K562 treated with DMSO at 1 percent for 4 hours (cell line): Measurements from ENCODE around the gene CD47. TPM values are rescaled to one million over a fixed set of nuclear protein-coding genes. Genes with fewer than 3 reads are reported as not detected.

Experiments
- total RNA-seq: library from RNA; unstranded; fragments of 300-600 nt; gene quantifications from 2 replicates; pipeline ENCODE4 v1.2.3, GENCODE V29; 2022; ENCODE audit not compliant: insufficient read depth

CD47 gene
- 39.7 and 41.5 TPM in 2 replicates for total RNA-seq

DNA sequence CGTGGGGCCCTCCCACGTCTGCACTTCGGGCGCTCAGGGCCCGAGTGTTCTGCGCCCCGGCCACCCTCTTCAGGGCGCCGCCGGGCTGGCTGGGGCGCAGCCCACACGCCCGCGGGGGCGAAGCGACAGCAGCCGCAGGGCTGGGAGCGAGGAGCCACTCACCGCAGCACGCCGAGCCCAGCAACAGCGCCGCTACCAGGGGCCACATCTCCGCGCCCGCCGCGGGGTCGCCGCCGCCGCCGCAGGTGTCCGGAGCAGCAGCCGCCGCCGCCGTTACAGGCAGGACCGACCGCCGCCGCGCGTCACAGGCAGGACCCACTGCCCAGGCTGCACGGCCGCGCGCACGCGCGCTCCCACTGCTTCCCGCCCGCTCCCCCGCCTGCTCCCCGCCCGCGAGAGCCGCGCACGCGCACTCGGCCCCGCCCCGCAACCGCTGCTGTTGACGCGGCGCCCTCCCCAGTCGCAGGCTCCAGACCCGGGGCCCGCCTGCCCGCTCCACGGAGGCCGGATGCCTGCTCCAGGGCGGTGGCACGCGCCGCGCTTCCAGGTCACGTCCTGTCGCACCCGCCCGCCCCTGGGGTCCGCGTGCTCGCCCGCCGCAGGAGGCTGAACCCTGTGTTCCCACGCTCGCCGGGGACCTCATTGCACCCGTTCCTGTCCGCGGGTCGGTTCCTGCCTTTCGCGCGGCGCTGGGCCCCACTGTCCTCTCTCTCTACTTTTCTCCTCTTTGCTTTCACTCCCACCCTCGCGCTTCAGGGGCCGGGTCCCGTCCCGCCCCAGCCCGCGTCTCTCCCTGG is at the start of gene CD47:
Gene CD47, minus strand, starts transcription at position 331 of the 797 bp plus-strand sequence. Its CDS starts 123 bp downstream, at position 208.

Other genes with a start within 250 kb of the CD47 start
- gene IFT57, start 131.4 kb upstream of the CD47 start, total RNA-seq: 2.3 and 3.3 TPM in 2 replicates
- not detected in 2 replicates for gene HHLA2, start 205.5 kb upstream of the CD47 start, total RNA-seq